SK-N-SH (cell line): ENCODE results near the gene KCNK16. TPM values are rescaled to one million over a fixed set of nuclear protein-coding genes. Genes with fewer than 3 reads are reported as not detected.

Experiments
- CTCF ChIA-PET: fragments of 300-600, 350-600 bp; formaldehyde crosslinking; extraction: SDS; loops from one replicate; lab custom pipeline; 2021; lab: Yijun Ruan, JAX
- POLR2A ChIA-PET: fragments of 350-600 bp; sonication (Branson Sonifier 250); formaldehyde crosslinking; extraction: SDS; loops from one replicate; lab custom pipeline; 2020; ENCODE audit warnings: antibody characterized with exemption, inconsistent platforms; lab: Yijun Ruan, JAX
- DNase-seq: peaks from one replicate; pipeline ENCODE4 v3.0.0; 2012
- H2AFZ ChIP-seq: fragments of 200-600 bp; sonication (generic); 2 replicates; pipeline ENCODE4 v1.8.1; 2016; ENCODE audit warnings: antibody characterized with exemption, mild to moderate bottlenecking, low read depth
- H3F3A ChIP-seq: fragments of 200-600 bp; sonication (generic); replicated peaks from 2 replicates; pipeline ENCODE3; 2016; ENCODE audit warnings: antibody characterized with exemption, mild to moderate bottlenecking; ENCODE audit not compliant: insufficient read depth
- H3K27ac ChIP-seq, 2 experiments: fragments of 200-500 bp in 1 of 2; fragments of 200-600 bp in 1 of 2; sonication (Bioruptor generic) in 1 of 2; sonication (generic), shearing (Covaris generic) in 1 of 2; 2 replicates each; pipeline versions ENCODE4 v1.5.1 to v1.6.1; 2014 to 2016; ENCODE audit warnings: low read depth in 2 of 2, inconsistent platforms in 1 of 2, low read length in 1 of 2, mild to moderate bottlenecking in 1 of 2, mixed read lengths in 1 of 2
- H3K27me3 ChIP-seq: fragments of 200-600 bp; sonication (generic), shearing (Covaris generic); 2 replicates; pipeline ENCODE4 v1.6.1; 2016; ENCODE audit warnings: mixed run types; ENCODE audit not compliant: insufficient read depth
- H3K36me3 ChIP-seq, 2 experiments: fragments of 200-500 bp in 1 of 2; fragments of 200-600 bp in 1 of 2; sonication (Bioruptor generic) in 1 of 2; sonication (generic) in 1 of 2; replicated peaks in 1 of 2; 2 replicates each; pipeline versions ENCODE3 to v1.5.1; 2014 to 2016; ENCODE audit warnings: low read length in 1 of 2, mild to moderate bottlenecking in 1 of 2; ENCODE audit not compliant: insufficient read depth in 2 of 2, control insufficient read depth in 1 of 2
- H3K4me1 ChIP-seq, 2 experiments: fragments of 200-500 bp in 1 of 2; fragments of 200-600 bp in 1 of 2; sonication (Bioruptor generic) in 1 of 2; sonication (generic), shearing (Covaris generic) in 1 of 2; 2 replicates each; pipeline versions ENCODE4 v1.5.1 to v1.6.1; 2014 to 2016; ENCODE audit warnings: low read depth in 1 of 2, low read length in 1 of 2, mixed run types in 1 of 2; ENCODE audit not compliant: insufficient read depth in 2 of 2, control insufficient read depth in 1 of 2
- H3K4me2 ChIP-seq: fragments of 200-600 bp; sonication (generic), shearing (Covaris generic); 2 replicates; pipeline ENCODE4 v1.6.1; 2017; ENCODE audit warnings: mixed run types
- H3K4me3 ChIP-seq, 2 experiments: fragments of 200-500 bp in 1 of 2; fragments of 200-600 bp in 1 of 2; sonication (Bioruptor generic) in 1 of 2; sonication (generic), shearing (Covaris generic) in 1 of 2; 2 replicates each; pipeline versions ENCODE4 v1.5.1 to v1.8.1; 2014 to 2016; ENCODE audit warnings: low read depth in 2 of 2, inconsistent platforms in 1 of 2, low read length in 1 of 2, mild to moderate bottlenecking in 1 of 2, mixed read lengths in 1 of 2, moderate library complexity in 1 of 2
- H3K79me2 ChIP-seq: fragments of 200-600 bp; sonication (generic); 2 replicates; pipeline ENCODE4 v1.8.1; 2017; ENCODE audit warnings: mild to moderate bottlenecking; ENCODE audit not compliant: insufficient read depth
- H3K9ac ChIP-seq: fragments of 200-600 bp; sonication (generic); 2 replicates; pipeline ENCODE4 v1.6.1; 2017; ENCODE audit warnings: mixed run types
- H3K9me2 ChIP-seq: fragments of 200-600 bp; sonication (generic); 2 replicates; pipeline ENCODE4 v1.6.1; 2017; ENCODE audit warnings: mixed run types
- H3K9me3 ChIP-seq: fragments of 200-600 bp; sonication (generic); 2 replicates; pipeline ENCODE4 v1.6.1; 2017; ENCODE audit warnings: mixed run types, mild to moderate bottlenecking, moderate library complexity
- H4K20me1 ChIP-seq: fragments of 200-600 bp; sonication (generic); 2 replicates; pipeline ENCODE4 v1.6.1; 2017; ENCODE audit warnings: mild to moderate bottlenecking, mixed run types; ENCODE audit not compliant: insufficient read depth
- CHD2 ChIP-seq: fragments of 150-350 bp; IDR thresholded peaks from 2 replicates; pipeline ENCODE4 v1.6.1; 2018; ENCODE audit warnings: low read length; ENCODE audit not compliant: partially characterized antibody
- CTCF ChIP-seq: fragments of 200-600 bp; sonication (generic); IDR thresholded peaks from 2 replicates; pipeline ENCODE4 v1.6.1; 2017; ENCODE audit warnings: antibody characterized with exemption, mild to moderate bottlenecking, moderate library complexity
- EP300 ChIP-seq, 2 experiments: IDR thresholded peaks; 2 replicates each; pipeline versions ENCODE4 v1.4.0 to v1.6.1; 2012; ENCODE audit warnings: borderline replicate concordance in 1 of 2, low read depth in 1 of 2, low read length in 1 of 2
- EZH2phosphoT487 ChIP-seq: fragments of 200-600 bp; sonication (generic); IDR thresholded peaks from 2 replicates; pipeline ENCODE4 v1.6.1; 2017; ENCODE audit warnings: low read depth, mixed run types, mild to moderate bottlenecking, antibody characterized with exemption, moderate library complexity, borderline replicate concordance
- FOXM1 ChIP-seq: IDR thresholded peaks from 2 replicates; pipeline ENCODE4 v1.4.0; 2012; ENCODE audit warnings: low read depth, mild to moderate bottlenecking
- GABPA ChIP-seq: IDR thresholded peaks from 2 replicates; pipeline ENCODE4 v1.4.0; 2012; ENCODE audit warnings: low read depth, mild to moderate bottlenecking
- JUND ChIP-seq: IDR thresholded peaks from 2 replicates; pipeline ENCODE4 v1.4.0; 2012
- MAX ChIP-seq: IDR thresholded peaks from 2 replicates; pipeline ENCODE4 v1.4.0; 2012; ENCODE audit warnings: low read depth
- MEF2A ChIP-seq: IDR thresholded peaks from 2 replicates; pipeline ENCODE4 v1.4.0; 2012; ENCODE audit warnings: low read depth, borderline replicate concordance
- MXI1 ChIP-seq: IDR thresholded peaks from 2 replicates; pipeline ENCODE4 v1.6.1; 2012; ENCODE audit warnings: mild to moderate bottlenecking, low read depth, low read length, improper control_type of control experiment
- RAD21 ChIP-seq: IDR thresholded peaks from 2 replicates; pipeline ENCODE4 v1.6.1; 2012; ENCODE audit warnings: mild to moderate bottlenecking, low read length
- RCOR1 ChIP-seq: fragments of 150-350 bp; IDR thresholded peaks from 2 replicates; pipeline ENCODE4 v1.6.1; 2017; ENCODE audit warnings: antibody characterized with exemption, low read length
- TAF1 ChIP-seq: IDR thresholded peaks from 2 replicates; pipeline ENCODE4 v1.6.1; 2012; ENCODE audit warnings: low read depth, mild to moderate bottlenecking, low read length, moderate library complexity, borderline replicate concordance
- TCF12 ChIP-seq: IDR thresholded peaks from 2 replicates; pipeline ENCODE4 v1.4.0; 2012
- TEAD4 ChIP-seq: IDR thresholded peaks from 2 replicates; pipeline ENCODE4 v1.4.0; 2012; ENCODE audit warnings: mild to moderate bottlenecking, borderline replicate concordance; ENCODE audit not compliant: insufficient read depth
- USF2 ChIP-seq: fragments of 150-350 bp; IDR thresholded peaks from 2 replicates; pipeline ENCODE4 v1.6.1; 2017; ENCODE audit warnings: antibody characterized with exemption, low read length, low read depth, borderline replicate concordance
- WGBS: methylation state at CpG from one replicate; pipeline ENCODE4 v1.1.6; 2017; ENCODE audit warnings: low lambda C conversion rate; 5-methylcytosine and 5-hydroxymethylcytosine counted together
- polyA plus RNA-seq, 3 experiments: library from polyadenylated mRNA; depleted of rRNA; stranded (reverse); fragments of >200 nt; gene quantifications; 2 replicates each; pipeline ENCODE4 v1.2.3, GENCODE V29; 2012

The KCNK16 gene
- polyA plus RNA-seq, 1 of the 3 experiments (the other 2 are of a cell fraction) = not detected

GRCh38 chr6:39341937-39342336 is 19.4 kb upstream of the KCNK16 start:
- Histone ChIP-seq H3K9me2 (no peaks in the 10 kb centered on the region), H3K4me1 (peaks cover 0 to 23% of the 10 kb centered on the region in 2 experiments; a peak in 1 of 4 replicates), H4K20me1 (no peaks in the 10 kb centered on the region), H2AFZ (no peak overlapping the region), H3K9ac (no peak overlapping the region)
- DNase-seq = no peak
- CTCF ChIA-PET = interaction anchor here (1.2 to 3.3 kb wide), 4 partner anchors 14 to 167 kb away, joined by 3 to 11 read pairs (median 4); no protein-coding TSS in a partner anchor
- no peak for TF ChIP-seq CHD2
- no peak for TF ChIP-seq TCF12
- TF ChIP-seq RAD21 = no peak
- TF ChIP-seq MAX = no peak
- TF ChIP-seq JUND = no peak
- TF ChIP-seq EP300 (IDR thresholded peaks at IDR 0.05; ENCODE audit: borderline replicate concordance in 1 of 2, low read depth in 1 of 2, low read length in 1 of 2) = no peak
- TF ChIP-seq CTCF = no peak
- TF ChIP-seq MEF2A = no peak
- TF ChIP-seq MXI1 = no peak
- no peak for TF ChIP-seq GABPA
- no peak for TF ChIP-seq TEAD4
- TF ChIP-seq EZH2phosphoT487 = no peak
- no peak for TF ChIP-seq USF2
- no peak for TF ChIP-seq TAF1
- no peak for TF ChIP-seq RCOR1
- no peak for TF ChIP-seq FOXM1
- TF ChIP-seq, all 33 proteins: peak for 0
- H3K27me3 ChIP-seq = no peaks in the 10 kb centered on the region
- no peaks in the 10 kb centered on the region for H3F3A ChIP-seq
- no peaks in the 10 kb centered on the region for H3K36me3 ChIP-seq
- POLR2A ChIA-PET = no interaction called here
- H3K27ac ChIP-seq = no peak overlapping the region
- no peaks in the 10 kb centered on the region for H3K79me2 ChIP-seq
- H3K4me2 ChIP-seq = no peak overlapping the region
- H3K9me3 ChIP-seq = no peaks in the 10 kb centered on the region
- 85% methylated on average over 5 of the region's 5 CpGs for WGBS
- no peak overlapping the region for H3K4me3 ChIP-seq

DNA sequence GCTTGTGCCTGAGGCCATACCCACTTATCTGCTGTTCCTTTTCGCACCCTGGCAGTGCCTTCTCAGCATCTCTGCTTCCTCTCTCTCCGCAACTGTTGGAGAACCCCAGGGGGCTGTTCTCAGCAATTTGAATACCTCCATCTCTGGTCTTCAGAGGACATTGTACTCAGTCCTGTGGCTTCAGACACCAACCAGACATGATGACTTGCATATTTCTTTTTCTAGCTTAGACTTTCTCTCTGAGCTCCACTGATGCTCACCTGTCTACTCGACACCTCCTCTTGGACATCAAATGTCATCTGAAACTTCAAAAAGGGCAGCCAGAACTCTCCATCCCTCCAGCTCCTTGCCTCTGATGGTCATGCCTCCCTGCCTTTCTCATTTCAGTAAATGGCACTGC is 18.9 kb upstream of the KCNK16 start:
- H3K27me3 ChIP-seq = no peaks in the 10 kb centered on the region
- CTCF ChIA-PET = interaction anchor here (1.2 to 3.3 kb wide), 7 partner anchors 12 to 552 kb away, joined by 3 to 11 read pairs (median 5); no protein-coding TSS in a partner anchor
- H3K27ac ChIP-seq = no peak overlapping the region
- no peak for DNase-seq
- WGBS = 27% methylated on average over 3 of the region's 3 CpGs
- H3K4me3 ChIP-seq = no peak overlapping the region
- no peaks in the 10 kb centered on the region for H3K9me2 ChIP-seq
- no peak overlapping the region for H3K4me2 ChIP-seq
- no peaks in the 10 kb centered on the region for H3F3A ChIP-seq
- H4K20me1 ChIP-seq = no peaks in the 10 kb centered on the region
- H3K9ac ChIP-seq = no peak overlapping the region
- POLR2A ChIA-PET = no interaction called here
- no peaks in the 10 kb centered on the region for H3K9me3 ChIP-seq
- no peak overlapping the region for H2AFZ ChIP-seq
- H3K4me1 ChIP-seq = peaks cover 0 to 26% of the 10 kb centered on the region in 2 experiments; a peak in 1 of 4 replicates
- H3K36me3 ChIP-seq = no peaks in the 10 kb centered on the region
- H3K79me2 ChIP-seq = no peaks in the 10 kb centered on the region
- no peak for TF ChIP-seq RCOR1
- no peak for TF ChIP-seq EP300 (IDR thresholded peaks at IDR 0.05; ENCODE audit: borderline replicate concordance in 1 of 2, low read depth in 1 of 2, low read length in 1 of 2)
- TF ChIP-seq, all 33 proteins: peak for 0
